ENCODE data around the gene ADH7.
A peak's percentile ranks its signal among the peaks of the same experiment; 100 is the strongest.
"Not testable (repeated sequence)": the region's sequence is repeated elsewhere in the genome, so short reads cannot be mapped to it uniquely, and the experiment has no call there.

ADH7 gene

GRCh38 chr4:99377341-99377740 lies 57.8 kb downstream of the ADH7 start:
- DNase-seq, result peak; percentile 1

- DNase-seq, result not testable (repeated sequence)
Observed at GRCh38 chr4:99372464-99372863, 62.7 kb downstream of the ADH7 start.

- not testable (repeated sequence) for DNase-seq
Observed at GRCh38 chr4:99367817-99368216, 67.3 kb downstream of the ADH7 start.

GRCh38 chr4:99366491-99366890 lies 68.7 kb downstream of the ADH7 start:
- DNase-seq, result no peak

- DNase-seq, result no peak
Observed at GRCh38 chr4:99362768-99363167, 72.4 kb downstream of the ADH7 start.
